ENCODE results near the gene LCA5L. TPM values are rescaled to one million over a fixed set of nuclear protein-coding genes. Genes with fewer than 3 reads are reported as not detected.

The LCA5L gene
- total and polyA plus RNA-seq, 2 of the 13 experiments (the other 11 are each of a cell fraction or from before 2014, with no cell fraction given): 0.13 to 0.55 TPM

GRCh38 chr21:39385299-39386145 is 60.1 kb downstream of the LCA5L start (continued):
- peak; percentile 51 for TF ChIP-seq HIC2 (CRISPR knock-in tag; IDR thresholded peaks at IDR 0.05; ENCODE audit: low read depth)
- TF ChIP-seq NFIB (CRISPR knock-in tag; IDR thresholded peaks at IDR 0.05; ENCODE audit: borderline replicate concordance): no peak
- no peak for TF ChIP-seq PRDM15 (CRISPR knock-in tag; IDR thresholded peaks at IDR 0.05)
- TF ChIP-seq IKZF1 (IDR thresholded peaks at IDR 0.05): no peak
- peak; percentile 72; the same call in 1 of the 2 replicates for TF ChIP-seq KLF9 (CRISPR knock-in tag; IDR thresholded peaks at IDR 0.05; ENCODE audit: low read depth)
- TF ChIP-seq ZSCAN25 (CRISPR knock-in tag; IDR thresholded peaks at IDR 0.05): peak; percentile 88
- no peak for TF ChIP-seq GTF2F1 (IDR thresholded peaks at IDR 0.05; ENCODE audit: low read length)
- no peak for TF ChIP-seq TEAD2 (CRISPR knock-in tag; IDR thresholded peaks at IDR 0.05)
- TF ChIP-seq ZNF720 (CRISPR knock-in tag; IDR thresholded peaks at IDR 0.05): no peak
- TF ChIP-seq RELA (CRISPR knock-in tag; IDR thresholded peaks at IDR 0.05): no peak
- TF ChIP-seq SNRNP70 (IDR thresholded peaks at IDR 0.05; ENCODE audit: low read depth, low read length): no peak
- peak; percentile 83 for TF ChIP-seq ZNF12 (CRISPR knock-in tag; IDR thresholded peaks at IDR 0.05)
- no peak for TF ChIP-seq ZNF3 (CRISPR knock-in tag; IDR thresholded peaks at IDR 0.05)
- no peak; the same call in 1 of the 2 replicates for TF ChIP-seq SNAPC4 (CRISPR knock-in tag; IDR thresholded peaks at IDR 0.05)
- TF ChIP-seq DMTF1 (CRISPR knock-in tag; IDR thresholded peaks at IDR 0.05): no peak
- TF ChIP-seq ZNF44 (CRISPR knock-in tag; IDR thresholded peaks at IDR 0.05): no peak
